Endothelial cell (in vitro differentiated cells): ENCODE results near the gene TRMU. TPM values are rescaled to one million over a fixed set of nuclear protein-coding genes. Genes with fewer than 3 reads are reported as not detected.

Experiments
- DNase-seq: peaks from one replicate; pipeline ENCODE4 v3.0.0; 2021; ENCODE audit warnings: low spot score
- H3K27ac Mint-ChIP-seq: one replicate; pipeline ENCODE4 v1.8.0; 2021; ENCODE audit warnings: mixed read lengths, inconsistent platforms; ENCODE audit not compliant: unreplicated experiment
- H3K27me3 Mint-ChIP-seq: one replicate; pipeline ENCODE4 v1.8.0; 2021; ENCODE audit warnings: mild to moderate bottlenecking, moderate library complexity, mixed read lengths, inconsistent platforms; ENCODE audit not compliant: unreplicated experiment
- H3K36me3 Mint-ChIP-seq: one replicate; pipeline ENCODE4 v1.8.0; 2021; ENCODE audit warnings: mild to moderate bottlenecking, low read depth, mixed read lengths, inconsistent platforms; ENCODE audit not compliant: unreplicated experiment
- H3K4me1 Mint-ChIP-seq: one replicate; pipeline ENCODE4 v1.8.0; 2021; ENCODE audit warnings: mild to moderate bottlenecking, mixed read lengths, inconsistent platforms; ENCODE audit not compliant: unreplicated experiment
- H3K4me3 Mint-ChIP-seq: one replicate; pipeline ENCODE4 v1.8.0; 2021; ENCODE audit warnings: mild to moderate bottlenecking, mixed read lengths, inconsistent platforms; ENCODE audit not compliant: unreplicated experiment
- H3K9me3 Mint-ChIP-seq: one replicate; pipeline ENCODE4 v1.8.0; 2021; ENCODE audit warnings: mixed read lengths, inconsistent platforms; ENCODE audit not compliant: unreplicated experiment
- CTCF ChIP-seq: fragments of 200-600 bp; sonication (generic); IDR thresholded peaks from one replicate; pipeline ENCODE4 v1.5.0; 2021; ENCODE audit warnings: antibody characterized with exemption; ENCODE audit not compliant: unreplicated experiment
- total RNA-seq: library from RNA; stranded (reverse); fragmentation: NEBNext Ultra II Directional; extraction: Animal tissue kit (Norgen Biotek cat#: 25700); gene quantifications from one replicate; pipeline ENCODE4 v1.2.1, GENCODE V29; 2021; ENCODE audit not compliant: unreplicated experiment

Gene TRMU
- total RNA-seq, 1 donor from 2014 or later: 41.5 TPM

GRCh38 chr22:46380069-46380468, 44.6 kb downstream of the TRMU start:
- no peak for DNase-seq
- peaks cover 4% of the 10 kb centered on the region for H3K9me3 Mint-ChIP-seq
- H3K36me3 Mint-ChIP-seq: peaks cover 22% of the 10 kb centered on the region
- no peak for TF ChIP-seq CTCF
- H3K27me3 Mint-ChIP-seq: peaks cover 8% of the 10 kb centered on the region
- no peak overlapping the region for H3K27ac Mint-ChIP-seq
- H3K4me3 Mint-ChIP-seq: no peak overlapping the region
- no peaks in the 10 kb centered on the region for H3K4me1 Mint-ChIP-seq

- no peak for DNase-seq
- H3K4me1 Mint-ChIP-seq: no peaks in the 10 kb centered on the region
- H3K27me3 Mint-ChIP-seq: peaks cover 5% of the 10 kb centered on the region
- no peak for TF ChIP-seq CTCF
- no peak overlapping the region for H3K27ac Mint-ChIP-seq
- peaks cover 19% of the 10 kb centered on the region for H3K36me3 Mint-ChIP-seq
- no peak overlapping the region for H3K4me3 Mint-ChIP-seq
- peaks cover 4% of the 10 kb centered on the region for H3K9me3 Mint-ChIP-seq
Observed at GRCh38 chr22:46380581-46380980, 45.1 kb downstream of the TRMU start.

GRCh38 chr22:46381142-46381541, 45.6 kb downstream of the TRMU start:
- Mint-ChIP-seq H3K36me3 (peaks cover 13% of the 10 kb centered on the region), H3K4me1 (no peaks in the 10 kb centered on the region), H3K27me3 (peaks cover 2% of the 10 kb centered on the region), H3K9me3 (no peaks in the 10 kb centered on the region), H3K27ac (no peak overlapping the region), H3K4me3 (no peak overlapping the region)
- no peak for TF ChIP-seq CTCF
- no peak for DNase-seq

- Mint-ChIP-seq H3K27me3 (peaks cover 2% of the 10 kb centered on the region), H3K36me3 (peaks cover 9% of the 10 kb centered on the region), H3K4me1 (no peaks in the 10 kb centered on the region), H3K4me3 (no peak overlapping the region), H3K27ac (no peak overlapping the region), H3K9me3 (no peaks in the 10 kb centered on the region)
- no peak for TF ChIP-seq CTCF
- no peak for DNase-seq
Observed at GRCh38 chr22:46381731-46382130, 46.2 kb downstream of the TRMU start.

GRCh38 chr22:46382524-46382923, 47.0 kb downstream of the TRMU start:
- DNase-seq: no peak
- Mint-ChIP-seq H3K9me3 (no peaks in the 10 kb centered on the region), H3K27me3 (peaks cover 2% of the 10 kb centered on the region), H3K27ac (no peak overlapping the region), H3K4me3 (peak overlapping the region; percentile 27), H3K4me1 (no peaks in the 10 kb centered on the region), H3K36me3 (peaks cover 8% of the 10 kb centered on the region)
- no peak for TF ChIP-seq CTCF
